Thoracic aorta (tissue), 2 donors: ENCODE results near the gene COX7B2. TPM values are rescaled to one million over a fixed set of nuclear protein-coding genes. Genes with fewer than 3 reads are reported as not detected.
A peak's percentile ranks its signal among the peaks of the same experiment; 100 is the strongest.

Source experiments
- ATAC-seq: fragments of 150-250 bp; one replicate; pipeline ENCODE4 v1.8.0; 2017; ENCODE audit warnings: low read depth; ENCODE audit not compliant: insufficient number of reproducible peaks, low FRiP score
- DNase-seq: peaks from one replicate; pipeline ENCODE4 v3.0.0-alpha.2; 2020; ENCODE audit warnings: low spot score
- H3K27ac ChIP-seq, 2 donors: fragments of 200-600 bp; sonication (generic); 1 replicate in 1 of 2; 2 replicates in 1 of 2; pipeline ENCODE4 v1.5.1; 2016; ENCODE audit warnings: mild to moderate bottlenecking in 2 of 2, moderate library complexity in 2 of 2
- H3K27me3 ChIP-seq: fragments of 200-600 bp; sonication (generic); replicated peaks from 2 replicates; pipeline ENCODE4 v1.6.0; 2016; ENCODE audit warnings: mild to moderate bottlenecking; ENCODE audit not compliant: insufficient read depth
- H3K36me3 ChIP-seq: fragments of 200-600 bp; sonication (generic); one replicate; pipeline ENCODE4 v1.5.1; 2016
- H3K4me1 ChIP-seq, 2 donors: fragments of 200-600 bp; sonication (generic); 1 replicate in 1 of 2; 2 replicates in 1 of 2; pipeline versions ENCODE4 v1.5.1 to v1.6.0; 2016; ENCODE audit warnings: low read depth in 2 of 2, mild to moderate bottlenecking in 1 of 2; ENCODE audit not compliant: control insufficient read depth in 1 of 2
- H3K4me3 ChIP-seq: fragments of 200-600 bp; sonication (generic); 2 replicates; pipeline ENCODE4 v1.5.1; 2016; ENCODE audit warnings: mild to moderate bottlenecking
- H3K9me3 ChIP-seq: fragments of 200-600 bp; sonication (generic); 2 replicates; pipeline ENCODE4 v1.5.1; 2016
- CTCF ChIP-seq: fragments of 200-600 bp; sonication (generic); IDR thresholded peaks from one replicate; pipeline ENCODE4 v1.5.1; 2019; ENCODE audit warnings: antibody characterized with exemption
- total RNA-seq, 2 donors: library from RNA; depleted of rRNA; stranded (reverse); fragments of >200 nt; gene quantifications; one replicate each; pipeline versions ENCODE4 v1.1.0 to v1.2.3, GENCODE V29; 2016

Gene COX7B2
- total RNA-seq, 2 donors from 2014 or later: not detected

- H3K9me3 ChIP-seq: no peaks in the 10 kb centered on the region
- H3K36me3 ChIP-seq: no peaks in the 10 kb centered on the region
- H3K4me1 ChIP-seq: no peaks in the 10 kb centered on the region
- no peak for TF ChIP-seq CTCF
- no peak overlapping the region for H3K4me3 ChIP-seq
- ATAC-seq (no peak), DNase-seq (no peak)
- no peak overlapping the region for H3K27ac ChIP-seq
- no peaks in the 10 kb centered on the region for H3K27me3 ChIP-seq
Observed at GRCh38 chr4:46886711-46887110, 22.3 kb downstream of the COX7B2 start.

GRCh38 chr4:46878641-46879040 lies 30.4 kb downstream of the COX7B2 start:
- no peaks in the 10 kb centered on the region for H3K27me3 ChIP-seq
- H3K4me3 ChIP-seq: no peak overlapping the region
- ATAC-seq (no peak), DNase-seq (no peak)
- no peaks in the 10 kb centered on the region for H3K4me1 ChIP-seq
- no peaks in the 10 kb centered on the region for H3K36me3 ChIP-seq
- TF ChIP-seq CTCF: no peak
- H3K27ac ChIP-seq: no peak overlapping the region
- H3K9me3 ChIP-seq: no peaks in the 10 kb centered on the region

GRCh38 chr4:46874811-46875210 lies 34.2 kb downstream of the COX7B2 start:
- H3K36me3 ChIP-seq: no peaks in the 10 kb centered on the region
- DNase-seq (no peak), ATAC-seq (no peak)
- no peaks in the 10 kb centered on the region for H3K9me3 ChIP-seq
- H3K27ac ChIP-seq: no peak overlapping the region
- no peak for TF ChIP-seq CTCF
- no peak overlapping the region for H3K4me3 ChIP-seq
- no peaks in the 10 kb centered on the region for H3K4me1 ChIP-seq
- H3K27me3 ChIP-seq: no peaks in the 10 kb centered on the region

- no peak for DNase-seq
- no peak for TF ChIP-seq CTCF
- no peaks in the 10 kb centered on the region for H3K9me3 ChIP-seq
- H3K27ac ChIP-seq: no peak overlapping the region
- H3K4me1 ChIP-seq: no peaks in the 10 kb centered on the region
- H3K36me3 ChIP-seq: no peaks in the 10 kb centered on the region
- no peak for ATAC-seq
- H3K27me3 ChIP-seq: no peaks in the 10 kb centered on the region
- no peak overlapping the region for H3K4me3 ChIP-seq
Observed at GRCh38 chr4:46870411-46870810, 38.6 kb downstream of the COX7B2 start.

GRCh38 chr4:46856333-46856732 lies 52.7 kb downstream of the COX7B2 start:
- H3K27me3 ChIP-seq: no peaks in the 10 kb centered on the region
- peaks cover 18 to 23% of the 10 kb centered on the region in 2 donors for H3K4me1 ChIP-seq
- H3K4me3 ChIP-seq: no peak overlapping the region
- TF ChIP-seq CTCF: no peak
- ATAC-seq (no peak), DNase-seq (no peak)
- H3K36me3 ChIP-seq: no peaks in the 10 kb centered on the region
- H3K9me3 ChIP-seq: no peaks in the 10 kb centered on the region
- H3K27ac ChIP-seq: peak overlapping the region in 1 of 2 donors; percentile 38
